ENCODE results near the gene GPC5. TPM values are rescaled to one million over a fixed set of nuclear protein-coding genes. Genes with fewer than 3 reads are reported as not detected.

The GPC5 gene
- total and polyA plus RNA-seq, 2 of the 8 experiments (the other 6 are each of a cell fraction or from before 2014, with no cell fraction given): 0.20 to 0.39 TPM

MicroRNAs encoded within 50 kb of the gene (microRNA counts, 767-probe panel; counts per million panel counts)
- microRNA hsa-miR-18a-5p: 8,046 counts per million, percentile 97 among the panel's probes with 10 or more counts
- 7,656 counts per million, percentile 96 among the panel's probes with 10 or more counts for microRNA hsa-miR-19a-3p
- microRNA hsa-miR-19b-3p: 9,765 counts per million, percentile 98 among the panel's probes with 10 or more counts
- 10,331 counts per million, percentile 99 among the panel's probes with 10 or more counts for microRNA hsa-miR-20a-5p+hsa-miR-20b-5p
- 7,988 counts per million, percentile 97 among the panel's probes with 10 or more counts for microRNA hsa-miR-92a-3p

Small RNA genes lying within 50 kb of the gene (microRNA-seq; reads per million reads assigned to microRNA genes)
- 0 reads per million in 2 experiments for gene MIR548AS (ENCODE audit: borderline microRNAs expressed in 2 of 2, borderline number of aligned reads in 2 of 2, borderline replicate concordance in 1 of 2)

Small RNA genes lying within 50 kb of the gene (small RNA-seq; reads per million reads assigned to genes)
- gene AL356737.1 (ENCODE audit: insufficient read depth): not detected
- gene FABP5P4 (ENCODE audit: insufficient read depth): not detected
- not detected for gene MIR548AS (ENCODE audit: insufficient read depth)
- gene RNU4ATAC3P (ENCODE audit: insufficient read depth): not detected

Other genes starting within 250 kb of the GPC5 start
- 28.2 and 36.9 TPM in 2 replicates for gene MIR17HG, start 50.9 kb upstream of the GPC5 start, total RNA-seq (2021; fragmentation: NEBNext Ultra II Directional; extraction: Animal tissue kit (Norgen Biotek cat#: 25700))
- gene MIR17HG, start 50.9 kb upstream of the GPC5 start, polyA plus RNA-seq (2011; rRNA removed): 7.6 and 11.5 TPM in 2 replicates

All from H1 (cell line).